Activated T-cell treated with anti-CD3 and anti-CD28 coated beads, Interleukin-2, amount 50 U/mL, for 48 hours (primary cell): Measurements from ENCODE around the gene ATOSB.

ENCODE experiments used
- DNase-seq, 2 experiments: peaks; one replicate each; pipeline ENCODE4 v3.0.0-alpha.2; 2020

ATOSB gene

DNA sequence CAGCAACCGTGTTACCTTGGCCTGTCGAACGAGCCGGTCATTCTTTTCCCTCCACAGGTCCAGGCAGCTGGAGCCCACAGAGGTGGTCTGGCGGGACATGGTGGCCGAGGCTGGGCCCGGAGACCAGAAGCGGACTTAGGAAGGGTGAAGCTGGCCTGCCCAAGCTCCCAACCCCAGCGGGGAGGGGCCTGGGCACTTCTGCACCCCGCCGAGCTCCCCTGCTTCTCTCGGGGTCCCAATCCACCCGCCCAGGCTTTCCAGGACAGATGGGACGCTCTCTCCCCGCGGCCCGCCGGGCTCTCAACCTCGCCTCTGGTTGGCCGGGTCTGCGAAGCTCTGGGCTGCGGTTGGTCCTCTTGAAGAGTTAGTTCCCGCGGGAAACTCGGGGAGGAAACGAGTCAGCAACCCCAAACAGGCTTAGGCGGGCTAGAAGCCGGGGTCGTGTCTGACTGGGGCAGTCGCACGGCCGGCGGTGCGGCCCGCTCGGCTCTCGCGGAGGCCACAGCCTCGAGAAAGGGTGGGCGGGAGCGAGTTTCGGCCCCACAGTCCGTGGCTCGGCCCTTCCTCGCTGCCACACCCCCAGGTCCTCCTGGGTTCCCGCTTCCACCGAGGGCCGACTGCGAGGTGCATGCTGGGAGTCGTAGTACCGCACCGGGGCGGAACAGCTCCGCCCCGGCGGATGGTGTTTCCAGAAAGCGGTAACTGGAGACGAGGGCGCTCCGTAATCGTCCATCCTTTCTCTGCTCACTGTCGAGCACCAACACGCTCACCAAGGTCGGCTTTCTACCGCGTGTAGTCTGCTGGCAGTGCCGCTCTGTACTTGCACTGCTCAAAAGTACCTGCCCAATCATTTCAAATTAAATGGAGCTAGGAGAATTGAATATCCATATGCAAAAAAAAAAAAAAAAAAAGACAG lies 36.0 kb downstream of the ATOSB start, which contains the start of gene FANCG:
Gene FANCG, minus strand, starts transcription at position 517 of the 916 bp plus-strand sequence. Its CDS starts 418 bp downstream, at position 99.
- peak; percentile 89 to 92 for DNase-seq

DNA sequence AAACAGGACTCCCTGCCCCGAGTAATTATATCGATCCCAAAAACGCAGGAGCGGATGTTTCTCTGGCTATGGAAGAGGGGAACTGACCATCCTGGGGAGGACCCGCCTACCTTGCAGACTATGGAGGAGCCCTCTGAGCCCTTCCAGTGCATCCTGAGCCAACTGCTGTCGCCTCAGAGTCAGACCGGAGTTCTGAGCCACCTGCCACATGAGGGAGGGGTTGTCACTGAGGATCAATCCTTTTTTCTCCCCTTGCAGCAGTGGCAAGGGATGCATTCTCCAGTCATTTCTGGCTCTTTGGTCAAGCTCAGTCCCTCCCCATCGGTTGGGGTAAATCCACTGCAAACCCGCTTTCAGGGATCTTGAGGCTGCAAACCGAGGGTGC lies 36.6 kb downstream of the ATOSB start:
- peak in 1 of 2 experiments; percentile 37 for DNase-seq

DNA sequence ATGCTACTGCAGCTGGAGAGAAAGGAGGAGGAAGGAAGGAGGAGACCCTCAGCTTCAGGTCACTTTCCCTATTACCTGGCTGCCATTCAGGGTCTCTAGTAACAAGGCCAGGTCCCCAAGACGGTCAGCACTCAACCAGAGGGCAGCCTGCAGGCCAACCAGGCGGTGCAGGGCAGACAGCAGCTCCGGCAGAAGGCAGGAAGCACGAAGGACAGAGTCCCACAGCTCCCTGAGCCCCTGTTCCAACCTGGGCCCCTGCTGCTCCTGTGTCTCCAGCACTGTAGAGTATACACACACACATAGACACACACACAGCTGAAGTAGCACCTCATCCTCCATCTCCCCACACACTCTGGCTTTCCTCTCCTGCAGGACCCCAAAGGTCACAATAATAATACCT lies 37.6 kb downstream of the ATOSB start:
- DNase-seq, result no peak

DNA sequence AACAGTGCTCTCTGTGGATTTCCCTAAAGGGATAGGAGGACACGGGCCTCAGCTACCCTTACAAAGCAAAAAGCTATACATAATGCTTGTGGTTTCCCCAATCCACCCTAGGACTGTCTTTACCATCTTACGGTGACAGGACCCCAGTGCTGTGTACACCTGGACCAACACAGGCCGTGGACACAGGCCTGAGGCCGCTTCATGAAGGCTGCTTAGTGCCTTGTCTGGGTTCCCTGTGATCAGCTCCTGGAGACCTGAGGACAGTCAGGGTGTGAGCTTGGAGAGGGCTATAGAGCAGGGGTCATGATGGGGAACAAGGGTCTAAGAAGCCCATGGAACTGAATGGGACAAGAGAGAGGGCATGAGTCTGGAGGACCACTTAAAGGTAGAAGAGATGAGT lies 38.8 kb downstream of the ATOSB start:
- no peak for DNase-seq

DNA sequence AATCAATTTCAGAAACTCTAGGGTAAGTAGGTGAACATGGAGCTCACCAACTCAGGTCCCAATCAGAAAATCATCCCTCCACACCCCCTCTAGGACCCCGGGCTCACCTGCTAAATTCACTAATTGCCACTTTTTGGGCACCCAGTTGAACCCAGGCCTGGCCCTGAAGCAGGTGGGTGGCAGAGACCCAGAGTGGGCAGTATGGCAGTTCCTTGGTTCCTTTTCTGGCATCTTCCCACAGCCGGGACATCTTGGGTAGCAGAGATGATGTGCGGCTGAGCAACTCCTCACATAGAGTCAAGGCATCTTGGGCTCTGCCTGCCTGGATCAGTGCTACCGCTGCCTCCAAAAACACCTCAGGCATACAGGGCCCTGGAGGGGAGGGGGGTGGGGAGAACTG lies 40.3 kb downstream of the ATOSB start:
- DNase-seq, result no peak

DNA sequence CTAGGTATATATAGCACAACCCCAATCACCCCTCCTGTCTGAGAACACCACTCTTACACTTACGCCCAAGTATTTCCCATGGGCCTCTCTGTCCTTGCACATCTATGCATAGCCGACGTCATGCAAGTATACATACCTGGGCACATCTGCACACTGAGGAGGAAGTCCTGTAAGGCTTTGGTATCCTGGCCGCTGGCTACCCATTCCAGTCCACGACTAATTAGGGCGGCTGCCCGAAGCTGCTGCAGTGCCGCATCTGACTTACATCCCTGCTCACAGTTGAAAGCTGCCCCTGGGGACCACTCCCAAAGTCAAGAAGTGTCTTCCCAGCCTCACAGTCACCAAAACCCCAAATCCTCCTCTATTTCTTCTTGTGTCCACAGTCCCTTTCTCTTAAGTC lies 40.9 kb downstream of the ATOSB start:
- DNase-seq, result no peak

DNA sequence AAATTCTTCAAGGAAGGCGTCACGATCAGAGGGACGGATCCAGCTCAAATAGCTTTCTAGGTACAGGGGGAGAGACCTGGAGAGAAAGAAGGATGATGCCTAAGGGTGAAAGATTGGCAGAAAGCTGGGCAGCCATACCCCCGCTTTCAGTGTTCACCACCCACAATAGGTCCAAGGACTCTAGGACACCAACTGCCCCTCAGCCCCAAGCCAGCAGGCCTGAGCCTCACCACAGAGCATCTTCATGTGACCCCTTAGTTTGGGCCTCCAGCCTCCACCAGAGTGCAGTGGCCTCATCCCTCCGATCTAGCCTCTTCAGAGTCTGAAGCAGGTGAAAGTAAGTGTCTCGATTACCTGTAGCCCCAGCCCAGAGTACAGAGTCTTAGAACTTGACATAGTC lies 41.5 kb downstream of the ATOSB start:
- no peak for DNase-seq

DNA sequence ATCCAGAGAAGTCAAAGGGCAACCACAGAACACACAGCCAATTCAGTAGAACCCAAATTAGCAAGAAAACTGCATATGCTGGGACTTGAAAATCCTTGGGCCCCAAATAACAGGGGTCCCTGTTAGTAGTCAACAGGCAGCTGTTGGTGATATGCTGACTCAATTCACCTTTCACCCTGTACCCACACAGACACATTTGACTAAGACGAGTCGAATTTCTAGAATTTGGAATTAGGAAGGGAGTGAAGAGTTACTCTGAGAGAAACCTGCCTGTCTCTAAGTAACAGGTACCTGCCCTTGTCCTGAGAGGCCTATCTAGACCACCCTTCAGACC lies 42.4 kb downstream of the ATOSB start:
- no peak for DNase-seq

DNA sequence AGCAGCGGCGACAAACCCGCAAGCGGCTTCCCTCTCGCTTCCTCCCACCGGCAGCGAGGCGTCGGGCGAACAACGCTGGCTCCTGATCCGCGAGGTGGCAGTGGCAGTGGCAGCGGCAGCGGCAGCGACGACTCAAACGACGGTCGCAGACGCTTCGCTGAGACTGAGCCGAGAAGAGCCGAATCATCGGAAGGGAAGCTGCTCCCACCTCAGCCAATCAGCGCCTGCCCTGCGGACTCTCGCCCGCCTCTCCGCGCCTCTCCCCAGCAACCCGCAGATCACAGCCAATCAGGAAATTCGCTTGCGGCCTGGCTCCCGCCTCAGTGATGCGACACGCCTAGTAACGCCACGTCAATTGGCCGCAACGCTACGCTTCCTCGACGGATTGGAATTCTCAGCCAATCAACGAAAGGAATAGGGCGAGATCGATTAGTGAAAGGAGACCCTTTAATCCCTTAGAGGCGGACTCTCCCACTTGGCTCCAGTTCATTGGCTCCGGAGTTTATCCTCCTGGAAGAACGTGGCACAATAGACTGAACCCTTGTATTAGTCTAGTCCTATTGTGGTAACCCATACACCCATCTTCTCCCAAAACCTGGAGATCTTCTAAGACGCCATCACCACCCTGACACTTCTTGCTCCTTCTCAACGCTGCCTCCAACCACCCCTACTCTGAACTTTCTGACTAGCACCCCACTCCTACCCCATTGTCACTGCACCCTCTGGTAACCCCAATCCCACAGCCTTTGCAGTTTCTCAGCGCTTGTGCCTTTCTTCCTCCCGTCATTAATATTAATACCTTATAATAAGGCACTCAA lies 43.0 kb downstream of the ATOSB start, which contains the start of gene VCP:
Gene VCP, minus strand, starts transcription at position 165 of the 818 bp plus-strand sequence. CDS start 272 bp downstream, outside the sequence.
- peak; percentile 95 to 97 for DNase-seq

DNA sequence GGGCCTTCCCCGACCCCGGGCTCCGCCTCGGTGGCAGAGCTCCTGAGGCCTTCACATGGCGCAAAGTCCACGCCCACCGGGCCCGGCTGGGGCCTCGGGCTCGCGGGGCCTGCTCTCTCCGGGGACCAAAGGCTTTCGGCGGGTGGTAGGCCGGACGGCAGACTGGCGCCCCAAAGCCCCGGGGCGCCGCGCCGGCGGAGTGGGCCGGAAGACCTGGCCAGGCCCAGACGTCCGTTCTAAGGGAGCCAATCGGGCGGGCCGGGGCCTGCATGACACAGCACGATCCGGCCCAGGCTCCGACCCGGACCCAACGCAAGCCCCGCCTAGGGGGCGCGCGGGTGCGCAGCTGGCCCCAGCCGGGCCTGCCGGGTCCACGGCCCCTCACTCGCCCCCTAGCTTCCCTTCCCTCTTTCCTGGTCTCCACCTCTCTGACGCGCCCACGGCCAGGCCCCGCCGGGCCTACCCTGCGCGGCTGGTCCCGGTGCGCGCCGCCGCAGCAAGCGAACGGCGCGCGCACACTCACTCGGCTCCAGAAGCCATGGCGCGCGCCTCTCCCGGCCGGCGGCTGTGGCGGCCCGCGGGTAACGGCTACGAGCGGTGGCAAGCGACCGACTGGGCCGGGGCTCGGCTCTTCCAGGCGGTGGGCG lies 43.7 kb downstream of the ATOSB start:
- peak; percentile 81 to 86 for DNase-seq

DNA sequence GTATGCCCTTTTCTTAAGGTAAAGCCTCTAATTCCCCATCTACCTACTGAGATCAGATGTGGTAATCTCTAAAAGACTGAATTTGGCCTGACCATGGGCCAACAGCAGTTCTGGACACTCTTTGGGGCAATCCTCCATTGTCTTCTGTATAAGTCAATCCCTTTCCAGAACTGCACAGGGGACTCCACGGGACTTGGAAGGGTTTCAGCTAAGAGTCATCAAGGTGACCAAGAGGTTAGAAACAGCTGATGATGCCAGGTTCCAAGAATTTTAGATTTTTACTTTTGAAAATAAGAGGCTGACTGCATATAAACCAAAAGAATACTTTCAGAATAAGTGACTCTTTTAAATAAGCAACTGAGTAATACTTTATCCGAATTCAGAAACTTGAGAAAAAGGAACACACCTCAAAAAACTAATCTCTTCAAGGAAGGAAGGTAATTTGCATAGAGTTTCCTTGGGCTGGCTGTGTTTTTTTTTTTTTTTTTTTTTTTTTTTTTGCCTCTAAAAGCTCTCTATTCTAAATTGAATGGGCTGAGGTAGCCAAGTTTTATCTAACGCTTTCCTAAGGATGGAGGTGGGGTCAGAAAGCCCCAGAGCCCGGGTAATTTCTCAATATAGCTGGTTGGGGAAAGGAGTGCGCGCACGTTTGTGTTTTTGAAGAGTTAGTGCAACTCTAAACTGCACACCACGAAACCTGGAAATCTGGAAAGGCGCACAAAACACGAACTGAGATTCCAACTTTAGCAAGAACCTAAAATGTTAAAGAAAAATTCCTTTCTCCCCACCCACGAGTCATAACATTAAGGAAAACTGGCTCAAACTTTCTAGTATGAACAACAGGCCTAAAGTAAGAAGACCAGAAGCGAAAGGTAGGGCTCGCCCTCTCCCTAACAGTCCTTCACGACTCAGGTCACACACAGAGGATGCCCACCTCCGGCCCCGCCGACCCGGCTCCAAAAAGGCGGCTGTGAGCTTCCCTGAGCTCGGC lies 44.5 kb downstream of the ATOSB start:
- no peak for DNase-seq

DNA sequence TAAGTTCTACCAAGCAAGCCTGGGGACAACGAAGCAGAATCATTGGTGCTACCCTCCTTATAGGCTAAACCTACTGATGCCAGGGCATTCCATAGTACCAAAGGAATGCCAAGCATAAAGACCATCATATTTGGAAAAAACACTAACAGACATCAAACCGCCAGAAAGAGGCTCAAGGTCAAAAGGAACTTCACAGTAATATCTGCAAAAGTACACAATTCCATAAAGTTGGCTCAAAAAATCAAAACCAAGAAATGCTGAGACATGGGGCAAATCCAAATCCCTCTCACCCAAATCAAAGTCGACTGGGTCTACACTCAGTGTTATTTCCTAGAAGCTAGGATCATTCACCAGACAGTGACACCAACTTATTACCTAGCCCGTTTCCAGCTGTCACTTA lies 46.6 kb downstream of the ATOSB start:
- DNase-seq, result no peak

DNA sequence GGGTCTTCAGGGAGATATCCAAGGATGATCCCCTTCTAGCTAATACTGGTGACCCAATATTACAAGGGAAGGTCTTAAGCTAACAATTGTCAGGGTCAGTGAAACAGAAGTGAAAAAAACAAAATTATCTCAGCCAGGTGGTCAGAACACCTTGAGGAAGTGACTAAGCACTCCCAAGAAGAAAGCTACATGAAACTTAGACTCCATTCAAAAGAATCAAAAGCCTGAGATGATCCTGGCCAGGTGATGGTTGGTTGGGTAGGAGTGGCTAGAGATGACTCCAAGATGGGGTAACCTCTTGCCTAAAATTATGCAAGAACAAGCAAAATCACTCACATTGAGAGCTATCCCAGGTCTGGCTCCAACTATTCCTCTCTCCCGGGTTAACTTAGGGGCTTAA lies 48.6 kb downstream of the ATOSB start:
- DNase-seq, result no peak

DNA sequence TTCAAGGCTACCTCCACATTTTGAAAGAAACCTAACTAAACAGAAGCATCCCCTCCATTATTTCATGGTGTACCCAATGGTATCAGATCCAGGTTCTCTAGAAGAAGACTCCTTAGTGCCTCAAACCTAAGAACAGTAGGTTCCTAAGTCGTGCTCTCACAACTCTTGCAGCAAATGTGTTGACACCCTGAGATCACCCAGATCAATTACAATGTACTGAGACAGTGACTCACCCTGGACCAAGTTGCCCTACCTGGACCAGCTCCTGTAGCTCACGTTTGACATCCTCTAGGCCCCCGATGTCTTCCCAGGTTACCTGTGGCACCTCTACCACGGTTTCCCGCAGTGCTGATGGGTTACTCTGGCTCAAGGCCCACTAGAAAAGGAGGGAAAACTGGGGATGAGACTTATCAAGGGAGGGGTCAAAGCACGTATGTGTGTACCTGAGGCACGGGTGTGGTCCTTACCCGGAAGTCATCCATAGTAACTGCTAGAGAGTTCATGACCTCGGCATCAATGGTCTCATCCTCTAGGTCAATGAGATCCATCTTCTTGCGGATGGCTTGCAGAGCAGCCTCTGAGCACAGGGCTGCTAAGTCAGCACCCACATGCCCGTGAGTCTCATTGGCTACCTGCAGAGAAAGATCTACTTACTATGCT lies 55.0 kb downstream of the ATOSB start:
- DNase-seq, result no peak

DNA sequence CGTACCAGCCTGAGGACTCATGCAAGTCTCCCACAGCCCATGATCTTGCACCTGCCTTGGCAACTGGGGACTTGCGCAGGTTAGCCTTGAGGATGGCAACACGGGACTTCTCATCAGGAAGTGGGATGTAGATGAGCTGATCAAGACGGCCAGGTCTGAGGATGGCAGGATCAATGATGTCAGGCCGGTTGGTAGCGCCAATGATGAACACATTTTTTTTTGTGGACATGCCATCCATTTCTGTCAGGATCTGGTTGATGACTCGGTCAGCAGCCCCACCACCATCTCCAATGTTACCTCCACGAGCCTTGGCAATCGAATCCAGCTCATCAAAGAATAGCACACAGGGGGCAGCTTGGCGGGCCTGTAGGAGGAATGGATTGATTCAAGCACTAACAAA lies 56.2 kb downstream of the ATOSB start:
- DNase-seq, result no peak

DNA sequence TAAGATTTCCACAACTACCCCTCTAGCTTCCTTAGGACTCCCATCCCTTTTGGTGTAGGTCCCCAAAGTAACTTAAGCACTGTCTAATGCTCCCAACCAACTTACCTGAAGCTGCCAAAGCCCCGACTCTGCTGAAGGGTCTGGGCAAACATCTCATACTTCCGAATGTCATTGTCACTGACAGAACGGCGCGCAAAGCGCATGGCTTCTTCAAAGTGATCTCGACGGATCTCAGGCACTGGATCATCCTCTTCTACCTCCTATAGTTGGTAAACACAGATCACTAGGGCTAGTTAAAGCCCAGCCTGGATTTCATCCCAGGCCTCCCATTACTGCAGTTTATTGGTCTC lies 58.4 kb downstream of the ATOSB start:
- no peak for DNase-seq

DNA sequence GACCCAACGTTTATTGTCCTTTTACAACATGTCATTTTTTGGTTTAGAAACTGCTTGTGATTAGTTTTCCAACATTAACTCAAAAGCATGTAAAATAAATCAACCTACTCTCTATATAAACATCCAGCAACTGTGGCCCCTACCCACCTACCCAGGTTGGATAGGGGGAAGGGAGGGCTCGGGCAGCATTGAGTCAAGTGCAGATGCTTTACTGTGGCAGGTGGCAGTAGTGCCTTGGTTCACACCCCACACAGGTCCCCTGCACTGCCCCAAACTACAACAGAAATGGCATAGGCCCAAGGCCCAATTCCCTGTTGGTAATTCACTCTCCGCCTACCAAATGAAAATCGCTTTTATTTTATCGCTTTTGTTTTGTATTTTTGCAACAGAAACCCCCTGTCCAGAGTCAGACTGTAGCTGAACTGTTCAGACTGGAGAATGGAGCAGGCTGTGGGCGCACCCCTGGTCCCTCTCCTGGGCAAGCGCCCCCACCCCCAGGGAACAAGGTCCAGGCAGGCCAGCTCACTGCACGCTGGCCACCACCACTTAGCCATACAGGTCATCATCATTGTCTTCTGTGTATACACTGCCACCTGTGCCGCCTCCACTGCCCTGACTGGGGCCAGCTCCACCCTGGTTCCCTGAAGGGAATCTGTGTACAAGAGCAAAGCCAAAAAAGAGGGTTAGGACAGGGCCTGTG lies 58.9 kb downstream of the ATOSB start:
- DNase-seq, result no peak

DNA sequence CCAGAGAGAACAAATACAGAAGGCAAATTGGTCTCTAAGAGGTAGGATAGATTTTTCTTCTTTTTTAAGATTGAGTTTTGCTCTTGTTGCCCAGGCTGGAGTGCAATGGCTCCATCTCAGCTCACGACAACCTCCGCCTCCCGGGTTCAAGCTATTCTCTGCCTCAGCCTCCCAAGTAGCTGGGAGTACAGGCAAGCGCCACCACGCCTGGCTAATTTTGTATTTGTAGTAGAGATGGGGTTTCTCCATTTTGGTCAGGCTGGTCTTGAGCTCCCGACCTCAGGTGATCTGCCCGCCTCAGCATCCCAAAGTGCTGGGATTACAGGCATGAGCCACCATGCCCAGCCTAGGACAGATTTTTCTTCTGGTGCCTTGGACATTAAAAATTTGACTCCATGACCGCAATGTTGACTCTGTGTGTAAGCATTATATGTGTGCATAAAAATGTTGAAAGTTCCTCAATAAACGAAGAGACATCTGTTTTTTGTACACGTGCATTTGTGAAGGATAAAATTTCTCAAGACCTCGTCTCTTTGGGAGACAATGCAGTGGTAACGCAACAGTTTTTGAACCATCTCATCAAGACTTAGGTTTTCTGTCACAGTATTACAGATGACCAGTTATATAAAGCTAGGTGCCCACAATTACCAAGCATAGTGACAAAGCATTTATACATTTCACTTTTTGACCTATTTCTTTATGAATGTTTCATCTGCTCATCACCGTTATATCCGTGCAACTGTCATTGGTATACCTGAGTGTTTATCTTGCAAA lies 60.6 kb downstream of the ATOSB start:
- no peak for DNase-seq

DNA sequence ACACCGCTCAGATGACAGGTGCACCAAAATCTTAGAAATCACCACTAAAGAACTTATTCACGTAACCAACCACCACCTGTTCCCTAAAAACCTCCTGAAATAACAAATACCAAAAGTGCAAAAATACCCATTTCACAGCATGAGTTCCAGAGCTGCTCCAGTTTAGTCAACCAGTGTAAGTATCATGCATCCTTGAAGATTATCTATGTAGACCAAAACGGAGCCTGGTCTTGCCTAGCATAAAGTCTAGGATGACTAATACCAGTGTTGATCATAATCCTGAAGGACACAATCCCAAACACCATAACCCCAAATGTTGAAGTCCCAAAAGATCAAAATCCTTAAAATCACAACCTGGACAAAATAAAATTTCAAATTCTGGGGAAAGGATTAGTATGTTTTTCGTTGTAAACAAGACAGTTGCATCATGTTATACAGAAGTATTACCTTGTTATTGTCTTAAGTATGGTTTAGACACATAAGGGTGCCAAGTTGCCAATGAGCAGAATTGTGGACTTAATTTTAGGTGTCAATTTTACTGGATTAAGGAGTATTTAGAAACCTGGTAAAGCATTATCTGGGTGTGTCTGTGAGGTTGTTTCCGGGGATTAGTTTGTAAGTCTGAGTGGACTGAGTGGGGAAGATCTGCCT lies 61.4 kb downstream of the ATOSB start:
- no peak for DNase-seq
